Spleen (tissue), 11 donors: ENCODE data around the gene TSC22D1. TPM values are rescaled to one million over a fixed set of nuclear protein-coding genes. Genes with fewer than 3 reads are reported as not detected.

Experiments used
- DNase-seq: peaks from one replicate; pipeline ENCODE4 v3.0.0-alpha.2; 2020
- H3K27ac ChIP-seq, 8 donors: fragments of 200-600 bp; sonication (generic) in 7 of 8; 1 replicate in 4 of 8; 2 replicates in 4 of 8; pipeline versions ENCODE4 v1.5.0 to v1.8.0; 2016 to 2021; ENCODE audit warnings: inconsistent platforms in 4 of 8, mild to moderate bottlenecking in 4 of 8, moderate library complexity in 1 of 8
- H3K27me3 ChIP-seq, 7 donors: fragments of 200-600 bp; sonication (generic) in 6 of 7; replicated peaks in 1 of 7; 1 replicate in 4 of 7; 2 replicates in 3 of 7; pipeline versions ENCODE4 v1.5.0 to v1.8.0; 2016 to 2021; ENCODE audit warnings: inconsistent platforms in 3 of 7, mild to moderate bottlenecking in 1 of 7
- H3K36me3 ChIP-seq, 6 donors: fragments of 200-600 bp; sonication (generic) in 5 of 6; 1 replicate in 4 of 6; 2 replicates in 2 of 6; pipeline versions ENCODE4 v1.5.0 to v1.8.0; 2016 to 2021; ENCODE audit warnings: inconsistent platforms in 2 of 6
- H3K4me1 ChIP-seq, 6 donors: fragments of 200-600 bp; sonication (generic) in 5 of 6; 1 replicate in 3 of 6; 2 replicates in 3 of 6; pipeline versions ENCODE4 v1.5.0 to v1.8.0; 2016 to 2021; ENCODE audit warnings: inconsistent platforms in 3 of 6
- H3K4me3 ChIP-seq, 8 donors: fragments of 200-600 bp; sonication (generic) in 7 of 8; 1 replicate in 4 of 8; 2 replicates in 4 of 8; pipeline versions ENCODE4 v1.5.0 to v1.8.0; 2016 to 2021; ENCODE audit warnings: inconsistent platforms in 4 of 8, mild to moderate bottlenecking in 4 of 8, moderate library complexity in 2 of 8
- H3K9me3 ChIP-seq, 8 donors: fragments of 200-600 bp; sonication (generic) in 7 of 8; 1 replicate in 4 of 8; 2 replicates in 4 of 8; pipeline versions ENCODE4 v1.5.0 to v1.8.0; 2016 to 2021; ENCODE audit warnings: inconsistent platforms in 4 of 8
- CTCF ChIP-seq, 11 experiments: fragments of 200-600 bp in 7 of 11; fragments of 450-650 bp in 4 of 11; sonication (generic) in 4 of 11; IDR thresholded peaks in 8 of 11; conservative IDR thresholded peaks in 3 of 11; 1 replicate in 7 of 11; 2 replicates in 4 of 11; pipeline versions ENCODE4 v1.4.0 to v1.8.0; 2016 to 2021; ENCODE audit warnings: antibody characterized with exemption in 11 of 11, inconsistent platforms in 4 of 11, mild to moderate bottlenecking in 1 of 11
- POLR2A ChIP-seq, 3 donors: fragments of 450-650 bp; IDR thresholded peaks; one replicate each; pipeline ENCODE4 v1.5.1; 2017; ENCODE audit warnings: antibody characterized with exemption in 3 of 3, mild to moderate bottlenecking in 1 of 3
- POLR2AphosphoS5 ChIP-seq, 3 donors: sonication (generic); formaldehyde crosslinking; IDR thresholded peaks; one replicate each; pipeline ENCODE4 v1.5.1; 2017; ENCODE audit warnings: antibody characterized with exemption in 3 of 3
- WGBS, 5 donors: extraction: QIAGEN DNeasy Blood & Tissue Kit in 3 of 5; methylation state at CpG; one replicate each; pipeline versions ENCODE4 v1.1.5 to v1.1.7; 2013 to 2018; 5-methylcytosine and 5-hydroxymethylcytosine counted together
- intact Hi-C: fragments of 100-400 bp; cut with DNase I; formaldehyde crosslinking; loops from one replicate; pipeline ENCODE4 v1.15.0; 2023; ENCODE audit warnings: low total_unique reads
- polyA plus RNA-seq, 3 donors: library from polyadenylated mRNA; stranded (reverse); fragments of 200-250 nt; gene quantifications; one replicate each; pipeline ENCODE4 v1.2.1, GENCODE V29; 2013
- total RNA-seq, 7 donors: library from RNA; depleted of rRNA in 3 of 7; stranded (reverse); fragments of >200 nt in 3 of 7; fragmentation: NEBNext Ultra II Directional in 4 of 7; extraction: Animal tissue kit (Norgen Biotek cat#: 25700) in 4 of 7; gene quantifications; one replicate each; pipeline versions ENCODE4 v1.1.0 to v1.2.1, GENCODE V29; 2016 to 2021
- donor health status: healthy with polysubstance abuse.
- donor health status: DM: no; HTN: no; CAD: no; lungs with moderate emphysema.
- donor health status: DM: no; HTN: no; CAD: no.
- donor health status: Bipolar disorder and iron deficiency.
- donor health status: healthy.
- donor health status: DM: no; HTN: no; CAD: no.
- donor health status: DM: yes; HTN: yes; CAD: no.

TSC22D1 gene
- total and polyA plus RNA-seq, 10 donors: 14.3 to 66.3 (median 42.6) TPM

GRCh38 chr13:44549476-44549875 is 26.7 kb downstream of the TSC22D1 start:
- H3K4me1 ChIP-seq: no peaks in the 10 kb centered on the region
- TF ChIP-seq CTCF (IDR thresholded peaks at IDR 0.05 in 8 of 11, conservative IDR thresholded peaks at IDR 0.05 in 3 of 11): no peak
- TF ChIP-seq POLR2AphosphoS5 (IDR thresholded peaks at IDR 0.05): no peak
- no peak for TF ChIP-seq POLR2A (IDR thresholded peaks at IDR 0.05)
- no peak for DNase-seq
- no peak overlapping the region for H3K4me3 ChIP-seq
- WGBS, 5 donors: 88 to 98% (median 96%) methylated on average over 4 of the region's 4 CpGs
- no peaks in the 10 kb centered on the region for H3K9me3 ChIP-seq
- H3K27ac ChIP-seq: no peak overlapping the region
- intact Hi-C loops: no loop called here
- H3K27me3 ChIP-seq: no peaks in the 10 kb centered on the region
- H3K36me3 ChIP-seq: peaks cover 0 to 16% (median 0%) of the 10 kb centered on the region in 6 donors

GRCh38 chr13:44546164-44546563 is 30.0 kb downstream of the TSC22D1 start:
- no peak for TF ChIP-seq POLR2A (IDR thresholded peaks at IDR 0.05)
- TF ChIP-seq POLR2AphosphoS5 (IDR thresholded peaks at IDR 0.05): no peak
- no peak for TF ChIP-seq CTCF (IDR thresholded peaks at IDR 0.05 in 8 of 11, conservative IDR thresholded peaks at IDR 0.05 in 3 of 11)
- Histone ChIP-seq H3K27me3 (no peaks in the 10 kb centered on the region), H3K4me3 (no peak overlapping the region), H3K4me1 (no peaks in the 10 kb centered on the region), H3K27ac (no peak overlapping the region), H3K36me3 (no peaks in the 10 kb centered on the region), H3K9me3 (no peaks in the 10 kb centered on the region)
- 92 to 100% (median 94%) methylated on average over 1 of the region's 1 CpG for WGBS, 5 donors
- intact Hi-C loops: no loop called here
- no peak for DNase-seq

DNA sequence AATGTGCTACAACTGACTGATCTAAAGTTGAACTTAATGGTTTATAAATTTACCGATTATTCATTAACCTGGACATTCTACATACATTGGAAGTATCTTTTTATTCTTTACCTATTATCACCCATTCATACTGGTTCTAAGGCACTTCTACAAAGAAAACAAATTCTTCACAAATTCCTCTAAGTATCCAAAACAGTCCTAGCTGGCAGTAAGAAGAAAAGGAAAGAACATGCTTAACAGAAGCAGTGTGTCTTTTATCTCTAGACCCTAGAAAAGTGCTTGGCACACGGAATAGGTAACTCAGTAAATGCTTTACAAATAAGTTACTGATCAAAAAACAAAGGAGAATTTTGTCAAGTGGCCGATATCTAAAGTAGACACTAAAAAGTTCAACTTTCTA is 32.8 kb downstream of the TSC22D1 start:
- WGBS, 5 donors: 95 to 99% (median 96%) methylated on average over 3 of the region's 3 CpGs
- H3K27ac ChIP-seq: no peak overlapping the region
- H3K36me3 ChIP-seq: peaks cover 0 to 14% (median 0%) of the 10 kb centered on the region in 6 donors
- H3K4me3 ChIP-seq: no peak overlapping the region
- no peak for TF ChIP-seq POLR2A (IDR thresholded peaks at IDR 0.05)
- TF ChIP-seq POLR2AphosphoS5 (IDR thresholded peaks at IDR 0.05): no peak
- H3K4me1 ChIP-seq: no peaks in the 10 kb centered on the region
- DNase-seq: no peak
- intact Hi-C loops: no loop called here
- no peaks in the 10 kb centered on the region for H3K9me3 ChIP-seq
- no peaks in the 10 kb centered on the region for H3K27me3 ChIP-seq

- no peaks in the 10 kb centered on the region for H3K4me1 ChIP-seq
- peaks cover 0 to 16% (median 0%) of the 10 kb centered on the region in 6 donors for H3K36me3 ChIP-seq
- TF ChIP-seq POLR2A (IDR thresholded peaks at IDR 0.05) (no peak), POLR2AphosphoS5 (IDR thresholded peaks at IDR 0.05) (no peak), CTCF (IDR thresholded peaks at IDR 0.05 in 8 of 11, conservative IDR thresholded peaks at IDR 0.05 in 3 of 11) (no peak)
- 48 to 63% (median 58%) methylated on average over 3 of the region's 3 CpGs for WGBS, 5 donors
- no peak overlapping the region for H3K4me3 ChIP-seq
- H3K27ac ChIP-seq: no peak overlapping the region
- intact Hi-C loops: no loop called here
- no peaks in the 10 kb centered on the region for H3K9me3 ChIP-seq
- no peak for DNase-seq
- H3K27me3 ChIP-seq: no peaks in the 10 kb centered on the region
Measured at GRCh38 chr13:44542361-44542760, 33.8 kb downstream of the TSC22D1 start.

GRCh38 chr13:44541601-44542000 is 34.5 kb downstream of the TSC22D1 start:
- H3K27me3 ChIP-seq: no peaks in the 10 kb centered on the region
- no peak for TF ChIP-seq POLR2A (IDR thresholded peaks at IDR 0.05)
- no peak for TF ChIP-seq CTCF (IDR thresholded peaks at IDR 0.05 in 8 of 11, conservative IDR thresholded peaks at IDR 0.05 in 3 of 11)
- 85 to 97% (median 90%) methylated on average over 1 of the region's 1 CpG for WGBS, 5 donors
- DNase-seq: no peak
- H3K27ac ChIP-seq: no peak overlapping the region
- intact Hi-C loops: no loop called here
- peaks cover 0 to 16% (median 0%) of the 10 kb centered on the region in 6 donors for H3K36me3 ChIP-seq
- H3K4me1 ChIP-seq: no peaks in the 10 kb centered on the region
- no peak overlapping the region for H3K4me3 ChIP-seq
- no peaks in the 10 kb centered on the region for H3K9me3 ChIP-seq
